Articular chondrocyte of knee joint (primary cell): Measurements from ENCODE around the gene CEP57L1. TPM values are rescaled to one million over a fixed set of nuclear protein-coding genes. Genes with fewer than 3 reads are reported as not detected.

Experiments
- small RNA-seq: library from RNA; depleted of rRNA; stranded (forward); fragments of <200 nt; gene quantifications from one replicate; pipeline ENCODE3, GENCODE V24; 2012
- total RNA-seq: library from RNA; depleted of rRNA; stranded (reverse); fragments of >200 nt; gene quantifications from 2 replicates; pipeline ENCODE4 v1.2.3, GENCODE V29; 2012

The CEP57L1 gene
- 26.9 and 33.8 TPM in 2 replicates for total RNA-seq

DNA sequence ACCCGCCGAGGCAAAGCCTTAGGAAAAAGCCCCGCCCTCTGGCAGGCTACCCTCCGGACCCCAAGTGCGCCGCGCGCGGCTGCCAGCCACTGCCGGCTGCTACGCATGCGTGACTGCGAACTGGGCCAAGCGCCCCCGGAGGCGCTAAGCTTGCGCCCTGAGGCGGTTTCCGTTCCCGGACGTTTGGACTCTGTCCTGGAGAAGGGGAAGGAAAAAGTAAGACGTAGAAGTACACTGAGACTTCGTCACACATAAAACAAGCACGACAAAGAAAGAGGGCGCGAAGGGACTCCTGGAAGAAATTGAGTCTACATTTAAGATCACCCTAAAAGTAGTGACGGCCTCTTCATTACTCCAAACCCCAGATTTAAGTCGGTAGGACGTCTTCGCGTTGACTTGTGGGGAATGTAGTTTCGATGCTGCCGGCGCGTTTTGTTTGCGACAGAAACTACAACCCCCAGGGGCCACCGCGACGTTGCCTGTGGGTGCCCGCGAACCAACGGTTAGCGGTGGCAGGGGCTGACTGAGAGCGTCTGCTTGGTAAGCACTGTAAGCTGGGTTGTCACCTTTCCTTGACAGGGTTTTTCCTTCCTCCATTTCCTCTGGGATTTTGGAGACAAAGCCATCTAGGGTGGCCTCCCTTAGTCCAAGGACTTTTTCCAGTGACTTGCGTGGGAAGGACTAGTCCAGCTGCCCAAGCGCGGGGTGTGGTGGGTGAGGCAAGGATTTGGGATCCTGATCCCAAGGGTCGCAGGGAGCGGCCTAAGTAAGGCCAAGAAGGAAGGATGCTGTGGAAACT lies at the start of gene CEP57L1:
Gene CEP57L1, plus strand, starts transcription at position 472 of the 799 bp plus-strand sequence. CDS start 49,715 bp downstream, outside the sequence.

DNA sequence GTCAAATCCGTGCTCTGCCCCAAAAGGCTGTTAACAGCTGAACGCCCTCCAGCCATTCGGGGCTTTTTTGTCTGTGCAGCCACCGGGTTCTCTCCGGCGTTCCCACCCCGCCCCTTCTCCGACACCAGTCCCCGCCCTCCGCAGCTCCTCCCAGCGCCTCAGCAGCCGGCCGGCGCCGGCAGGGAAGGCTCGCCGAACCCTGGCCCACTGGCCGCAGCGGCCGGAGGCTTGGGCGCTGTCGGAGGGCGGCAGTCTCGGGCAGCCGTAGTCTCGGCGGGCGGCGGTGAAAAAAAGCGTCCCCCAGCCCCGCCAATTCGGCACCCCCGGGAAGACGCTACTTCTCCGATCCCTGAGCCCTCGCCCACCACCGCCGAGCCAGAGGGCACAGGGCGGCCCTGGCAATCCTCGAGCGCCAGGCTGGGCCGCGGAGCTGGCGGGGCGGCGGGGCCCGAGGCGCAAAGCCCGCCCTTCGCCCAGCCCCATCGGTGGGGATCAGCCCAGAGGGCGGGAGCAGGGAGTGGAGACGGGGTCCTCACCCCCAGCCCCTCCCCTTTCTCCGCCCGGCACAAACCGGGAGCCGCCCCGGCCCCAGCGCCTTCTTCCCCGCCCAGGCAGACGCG lies 781 bp upstream of the CEP57L1 start, which contains the start of gene SESN1:
Gene SESN1, minus strand, starts transcription at position 431 of the 620 bp plus-strand sequence. CDS start 773 bp downstream, outside the sequence.

Small RNAs within 50 kb of the gene (small RNA-seq; reads per million reads assigned to genes)
- not detected for gene RNU6-653P

Other genes with a start within 250 kb of the CEP57L1 start
- gene ARMC2, start 247.1 kb upstream of the CEP57L1 start, total RNA-seq = 2.8 and 4.2 TPM in 2 replicates
- 20.9 and 32.4 TPM in 2 replicates for gene SESN1, start 661 bp upstream of the CEP57L1 start, total RNA-seq